GM21360 (cell line): ENCODE results near the gene CNTN4.

Experiments used
- ATAC-seq: cut with Tn5 transposase; IDR thresholded peaks from one replicate; pipeline ENCODE4 v1.9.1; 2021; ENCODE audit warnings: mild to moderate bottlenecking, moderate library complexity; ENCODE audit not compliant: unreplicated experiment

The CNTN4 gene

GRCh38 chr3:2148561-2149340, 50.1 kb downstream of the CNTN4 start:
- ATAC-seq, result no peak

- no peak for ATAC-seq
Measured at GRCh38 chr3:2153053-2153452, 54.4 kb downstream of the CNTN4 start.

- ATAC-seq, result no peak
Measured at GRCh38 chr3:2153547-2153946, 54.9 kb downstream of the CNTN4 start.

- ATAC-seq, result no peak
Measured at GRCh38 chr3:2154621-2155020, 56.0 kb downstream of the CNTN4 start.

GRCh38 chr3:2156244-2156847, 57.7 kb downstream of the CNTN4 start:
- peak; percentile 81 for ATAC-seq

GRCh38 chr3:2158828-2159227, 60.2 kb downstream of the CNTN4 start:
- no peak for ATAC-seq

- ATAC-seq, result no peak
Measured at GRCh38 chr3:2166552-2166951, 67.9 kb downstream of the CNTN4 start.

GRCh38 chr3:2172561-2173171, 74.0 kb downstream of the CNTN4 start:
- no peak for ATAC-seq

GRCh38 chr3:2180634-2181033, 82.0 kb downstream of the CNTN4 start:
- ATAC-seq, result no peak

- ATAC-seq, result no peak
Measured at GRCh38 chr3:2198776-2199279, 100.2 kb downstream of the CNTN4 start.

- ATAC-seq, result no peak
Measured at GRCh38 chr3:2204054-2204453, 105.4 kb downstream of the CNTN4 start.

- ATAC-seq, result no peak
Measured at GRCh38 chr3:2205692-2206091, 107.0 kb downstream of the CNTN4 start.

DNA sequence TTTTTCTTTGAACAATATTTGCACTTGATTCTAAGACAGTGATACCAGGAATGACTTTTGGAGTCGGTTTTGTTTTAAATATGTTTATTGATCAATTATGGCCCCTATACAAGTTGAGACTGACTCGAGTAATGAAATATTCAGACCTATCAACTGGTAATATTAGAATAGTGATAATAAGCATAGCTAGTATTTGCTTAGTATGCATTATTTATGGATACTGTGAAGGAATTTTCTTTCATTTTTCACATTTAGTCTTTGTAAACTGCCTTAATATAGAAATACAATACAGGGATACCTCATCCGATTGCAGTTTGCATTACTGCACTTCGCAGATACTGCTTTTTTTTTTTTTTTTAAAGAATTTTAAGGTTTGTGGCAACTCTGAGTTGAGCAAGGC, 107.9 kb downstream of the CNTN4 start:
- ATAC-seq, result no peak

- ATAC-seq, result no peak
Measured at GRCh38 chr3:2211568-2211967, 112.9 kb downstream of the CNTN4 start.

GRCh38 chr3:2212206-2212605, 113.5 kb downstream of the CNTN4 start:
- ATAC-seq, result no peak

DNA sequence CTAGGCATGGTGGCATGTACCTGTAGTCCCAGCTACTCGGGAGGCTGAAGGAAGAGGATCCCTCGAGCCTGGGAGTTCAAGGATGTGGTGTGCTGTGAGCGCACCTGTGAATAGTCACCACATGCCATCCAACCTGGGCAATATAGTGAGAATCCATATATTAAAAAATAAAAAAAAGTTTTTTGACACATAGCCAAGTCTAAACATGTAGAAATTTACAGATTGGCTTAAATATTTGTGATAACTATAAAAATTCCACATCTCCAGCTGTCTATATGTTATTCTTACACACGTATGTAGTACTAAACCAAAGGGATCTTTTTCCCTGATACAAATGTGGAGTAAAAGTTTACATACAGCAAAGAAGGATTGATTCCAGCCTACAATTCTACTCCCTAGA, 119.7 kb downstream of the CNTN4 start:
- ATAC-seq, result no peak

DNA sequence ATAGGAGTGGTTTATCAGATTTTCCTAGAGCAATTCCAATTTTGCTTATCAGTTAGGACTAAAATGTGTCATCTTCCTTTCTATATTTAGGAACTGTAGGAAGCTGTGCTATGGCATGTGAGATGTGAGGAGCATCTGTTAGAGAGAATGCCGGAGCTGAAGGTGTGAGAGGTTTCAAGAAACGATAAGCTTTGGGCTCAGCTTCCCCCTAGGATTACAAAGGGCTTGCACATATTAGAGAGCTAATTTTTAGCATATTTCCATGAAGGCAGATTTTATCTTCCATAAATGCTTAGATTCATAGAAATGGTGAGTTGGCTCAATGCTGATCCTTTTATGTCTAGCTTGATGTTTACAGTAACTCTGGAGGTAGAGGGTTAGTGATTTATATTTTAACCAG, 120.2 kb downstream of the CNTN4 start:
- no peak for ATAC-seq

- ATAC-seq, result no peak
Measured at GRCh38 chr3:2236203-2236602, 137.5 kb downstream of the CNTN4 start.

DNA sequence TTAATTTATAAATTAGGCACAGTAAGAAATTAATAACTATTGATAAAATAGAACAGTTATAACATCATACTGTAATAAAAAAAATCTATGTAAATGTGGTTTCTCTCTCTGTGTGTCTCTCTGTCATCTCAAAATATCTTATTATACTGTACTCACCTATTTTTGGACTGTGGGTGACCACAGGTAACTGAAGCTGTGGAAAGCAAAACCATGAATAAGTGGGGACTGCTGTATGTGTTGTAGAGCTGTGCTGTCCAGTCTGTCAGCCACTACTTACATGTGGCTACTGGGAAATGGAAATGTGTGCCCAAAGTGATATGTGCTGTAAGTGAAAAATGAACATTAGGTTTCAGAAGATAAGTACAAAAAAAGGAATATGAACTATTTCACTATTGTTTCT, 145.5 kb downstream of the CNTN4 start:
- no peak for ATAC-seq

GRCh38 chr3:2246873-2247648, 148.4 kb downstream of the CNTN4 start:
- no peak for ATAC-seq

GRCh38 chr3:2247831-2248230, 149.2 kb downstream of the CNTN4 start:
- ATAC-seq, result no peak
